PC-9 (cell line): ENCODE data around the gene ARID5B. TPM values are rescaled to one million over a fixed set of nuclear protein-coding genes. Genes with fewer than 3 reads are reported as not detected.

Experiments used
- BruUV-seq: library from RNA; stranded (reverse); fragments of 400-500 nt; replicated peaks from 2 replicates; lab custom pipeline; 2021; lab: Mats Ljungman, UMichigan
- CTCF ChIA-PET: fragments of 300-600 bp; sonication (Branson Sonifier 250); formaldehyde crosslinking; loops from one replicate; lab custom pipeline; 2022; ENCODE audit warnings: antibody characterized with exemption; lab: Charles Lee
- POLR2A ChIA-PET: fragments of 300-600 bp; sonication (Branson Sonifier 250); formaldehyde crosslinking; loops from one replicate; lab custom pipeline; 2022; ENCODE audit warnings: antibody characterized with exemption; ENCODE audit not compliant: unreplicated experiment; lab: Charles Lee
- DNase-seq, 2 experiments: peaks; one replicate each; pipeline versions ENCODE4 v3.0.0 to v3.0.0-alpha.2; 2015 to 2022; ENCODE audit warnings: mixed read lengths in 1 of 2
- H2AFZ ChIP-seq: fragments of 200-600 bp; sonication (generic); 2 replicates; pipeline ENCODE4 v1.8.1; 2017; ENCODE audit warnings: antibody characterized with exemption
- H3F3A ChIP-seq: fragments of 200-600 bp; sonication (generic); 2 replicates; pipeline ENCODE4 v1.8.1; 2017; ENCODE audit warnings: antibody characterized with exemption, mild to moderate bottlenecking, low read depth; ENCODE audit not compliant: insufficient read depth
- H3K27ac ChIP-seq: fragments of 200-600 bp; sonication (generic); 2 replicates; pipeline ENCODE4 v1.6.1; 2016; ENCODE audit warnings: mixed run types
- H3K27me3 ChIP-seq: fragments of 200-600 bp; sonication (generic); 2 replicates; pipeline ENCODE4 v1.6.1; 2016; ENCODE audit warnings: low read depth, mixed run types; ENCODE audit not compliant: insufficient read depth
- H3K36me3 ChIP-seq: fragments of 200-600 bp; sonication (generic); 2 replicates; pipeline ENCODE4 v1.6.1; 2016; ENCODE audit warnings: low read depth, mixed run types
- H3K4me1 ChIP-seq: fragments of 200-600 bp; sonication (generic); replicated peaks from 2 replicates; pipeline ENCODE4 v1.6.1; 2016; ENCODE audit warnings: mixed run types; ENCODE audit not compliant: insufficient read depth
- H3K4me2 ChIP-seq: fragments of 200-600 bp; sonication (generic); 2 replicates; pipeline ENCODE4 v1.6.1; 2017; ENCODE audit warnings: mixed run types
- H3K4me3 ChIP-seq: fragments of 200-600 bp; sonication (generic); 2 replicates; pipeline ENCODE4 v1.6.1; 2016; ENCODE audit warnings: mixed run types
- H3K79me2 ChIP-seq: fragments of 200-600 bp; sonication (generic); 2 replicates; pipeline ENCODE4 v1.6.1; 2017; ENCODE audit warnings: low read depth, mixed run types
- H3K9me2 ChIP-seq: fragments of 200-600 bp; sonication (generic); 2 replicates; pipeline ENCODE4 v1.8.1; 2017; ENCODE audit warnings: mild to moderate bottlenecking; ENCODE audit not compliant: insufficient read depth
- H3K9me3 ChIP-seq: fragments of 200-600 bp; sonication (generic); 2 replicates; pipeline ENCODE4 v1.8.1; 2016; ENCODE audit warnings: low read depth; ENCODE audit not compliant: insufficient read depth
- H4K20me1 ChIP-seq: fragments of 200-600 bp; sonication (generic); 2 replicates; pipeline ENCODE4 v1.8.1; 2017; ENCODE audit not compliant: insufficient read depth
- CTCF ChIP-seq: fragments of 200-600 bp; sonication (generic); conservative IDR thresholded peaks from 2 replicates; pipeline ENCODE4 v1.6.1; 2017; ENCODE audit warnings: mixed run types, antibody characterized with exemption, mild to moderate bottlenecking, moderate library complexity
- EZH2 ChIP-seq: fragments of 200-600 bp; sonication (generic); IDR thresholded peaks from 2 replicates; pipeline ENCODE4 v1.8.0; 2017; ENCODE audit warnings: antibody characterized with exemption, low read depth
- intact Hi-C: fragments of 100-400 bp; cut with micrococcal nuclease; formaldehyde crosslinking; loops from one replicate; pipeline ENCODE4 v1.10.0; 2022; ENCODE audit not compliant: unreplicated experiment
- total RNA-seq: library from RNA; stranded (reverse); gene quantifications from 2 replicates; pipeline ENCODE4 v1.2.3, GENCODE V29; 2021

ARID5B gene
- total RNA-seq, 1 experiment from 2014 or later: 7.4 TPM

DNA sequence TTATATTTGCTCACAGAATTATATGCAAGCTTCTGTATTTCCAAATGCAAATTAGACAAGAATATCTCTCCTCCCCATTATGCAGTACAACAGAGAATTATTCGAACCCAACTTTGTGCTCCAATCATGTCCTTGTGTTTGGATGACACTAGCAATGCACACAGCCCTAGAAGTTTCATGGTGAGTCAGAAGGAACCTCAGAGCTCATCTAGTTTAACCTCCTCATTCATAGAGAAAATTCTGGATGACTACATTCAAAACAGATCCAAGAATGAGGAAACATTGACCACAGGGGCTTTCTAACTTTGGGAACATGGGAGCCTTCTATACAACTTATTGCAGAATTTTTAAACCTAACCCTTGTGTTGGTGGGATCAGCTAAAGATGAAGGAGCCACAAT is 12.8 kb upstream of the ARID5B start:
- no peak for TF ChIP-seq CTCF
- no peak for TF ChIP-seq EZH2
- H3K4me1 ChIP-seq: peaks cover 10% of the 10 kb centered on the region; the same call in 1 of the 2 replicates
- no peak overlapping the region for H3K27ac ChIP-seq
- no TSS peak for BruUV-seq
- ChIA-PET POLR2A (no interaction called here), CTCF (no interaction called here)
- no peaks in the 10 kb centered on the region for H4K20me1 ChIP-seq
- H3K36me3 ChIP-seq: no peaks in the 10 kb centered on the region
- no peaks in the 10 kb centered on the region for H3K79me2 ChIP-seq
- H3K4me3 ChIP-seq: no peak overlapping the region
- H2AFZ ChIP-seq: no peak overlapping the region
- no peaks in the 10 kb centered on the region; the same call in 1 of the 2 replicates for H3K9me2 ChIP-seq
- H3K4me2 ChIP-seq: no peak overlapping the region
- intact Hi-C loops: no loop called here
- H3K9me3 ChIP-seq: no peaks in the 10 kb centered on the region
- DNase-seq: no peak
- no peaks in the 10 kb centered on the region for H3F3A ChIP-seq
- no peaks in the 10 kb centered on the region for H3K27me3 ChIP-seq

DNA sequence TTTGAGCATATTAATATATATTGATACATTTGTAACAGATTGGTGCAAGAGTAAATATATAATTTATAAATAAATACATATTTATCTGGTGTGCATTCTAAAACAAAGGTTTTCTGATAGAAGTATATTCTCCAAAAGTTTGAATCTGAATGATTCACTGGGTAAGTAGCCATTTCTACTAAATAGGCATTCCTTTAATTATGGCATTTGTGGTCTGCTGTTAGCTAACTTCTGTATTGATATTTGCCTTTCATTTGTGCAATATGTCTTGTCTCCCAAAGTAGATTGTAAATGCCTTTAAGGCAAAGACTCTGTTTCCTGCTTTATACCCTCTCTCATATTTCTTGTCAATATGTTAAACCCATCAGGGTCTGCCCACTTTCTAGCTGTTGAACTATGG is 11.1 kb upstream of the ARID5B start:
- ChIA-PET POLR2A (no interaction called here), CTCF (no interaction called here)
- DNase-seq: peak in 1 of 2 experiments; percentile 46
- H3K4me3 ChIP-seq: no peak overlapping the region
- H3K9me3 ChIP-seq: no peaks in the 10 kb centered on the region
- no peaks in the 10 kb centered on the region for H3K79me2 ChIP-seq
- H3K9me2 ChIP-seq: no peaks in the 10 kb centered on the region; the same call in 1 of the 2 replicates
- intact Hi-C loops: no loop called here
- no peaks in the 10 kb centered on the region for H3K36me3 ChIP-seq
- H3K4me2 ChIP-seq: no peak overlapping the region
- H4K20me1 ChIP-seq: no peaks in the 10 kb centered on the region
- H3F3A ChIP-seq: no peaks in the 10 kb centered on the region
- H3K27ac ChIP-seq: no peak overlapping the region
- no TSS peak for BruUV-seq
- no peak overlapping the region for H2AFZ ChIP-seq
- H3K27me3 ChIP-seq: no peaks in the 10 kb centered on the region
- H3K4me1 ChIP-seq: peaks cover 10% of the 10 kb centered on the region; the same call in 1 of the 2 replicates
- no peak for TF ChIP-seq EZH2
- no peak for TF ChIP-seq CTCF

GRCh38 chr10:61890881-61891409 is 10.6 kb upstream of the ARID5B start:
- Histone ChIP-seq H3K4me2 (no peak overlapping the region), H3K36me3 (no peaks in the 10 kb centered on the region), H3K9me3 (no peaks in the 10 kb centered on the region), H3K4me1 (peaks cover 10% of the 10 kb centered on the region; the same call in 1 of the 2 replicates), H2AFZ (no peak overlapping the region), H3K27me3 (no peaks in the 10 kb centered on the region), H3K27ac (no peak overlapping the region), H3K4me3 (no peak overlapping the region), H4K20me1 (no peaks in the 10 kb centered on the region), H3F3A (no peaks in the 10 kb centered on the region), H3K9me2 (no peaks in the 10 kb centered on the region), H3K79me2 (no peaks in the 10 kb centered on the region)
- TF ChIP-seq CTCF: no peak
- TF ChIP-seq EZH2: no peak
- DNase-seq: no peak
- CTCF ChIA-PET: no interaction called here
- intact Hi-C loops: no loop called here
- POLR2A ChIA-PET: no interaction called here
- BruUV-seq: no TSS peak
